ENCODE data around the gene KLF6.

Gene KLF6

GRCh38 chr10:3811291-3811870 lies 26.4 kb upstream of the KLF6 start:
- DNase-seq (ENCODE audit: low read depth in 2 of 2, low spot score in 1 of 2) = no peak

- no peak for DNase-seq (ENCODE audit: low read depth in 2 of 2, low spot score in 1 of 2)
Observed at GRCh38 chr10:3808689-3809199, 23.7 kb upstream of the KLF6 start.

GRCh38 chr10:3807928-3808496 lies 23.0 kb upstream of the KLF6 start:
- no peak for DNase-seq (ENCODE audit: low read depth in 2 of 2, low spot score in 1 of 2)

- no peak for DNase-seq (ENCODE audit: low read depth in 2 of 2, low spot score in 1 of 2)
Observed at GRCh38 chr10:3807211-3807927, 22.4 kb upstream of the KLF6 start.

GRCh38 chr10:3806603-3807002 lies 21.6 kb upstream of the KLF6 start:
- no peak for DNase-seq (ENCODE audit: low read depth in 2 of 2, low spot score in 1 of 2)

- DNase-seq (ENCODE audit: low read depth in 2 of 2, low spot score in 1 of 2) = no peak
Observed at GRCh38 chr10:3805791-3806461, 20.9 kb upstream of the KLF6 start.

GRCh38 chr10:3805201-3805790 lies 20.3 kb upstream of the KLF6 start:
- DNase-seq (ENCODE audit: low read depth in 2 of 2, low spot score in 1 of 2) = no peak

GRCh38 chr10:3803927-3804741 lies 19.1 kb upstream of the KLF6 start:
- DNase-seq (ENCODE audit: low read depth in 2 of 2, low spot score in 1 of 2) = no peak

GRCh38 chr10:3803295-3803926 lies 18.4 kb upstream of the KLF6 start:
- DNase-seq (ENCODE audit: low read depth in 2 of 2, low spot score in 1 of 2) = no peak

GRCh38 chr10:3802526-3803265 lies 17.7 kb upstream of the KLF6 start:
- DNase-seq (ENCODE audit: low read depth in 2 of 2, low spot score in 1 of 2) = no peak

GRCh38 chr10:3801558-3802192 lies 16.7 kb upstream of the KLF6 start:
- no peak for DNase-seq (ENCODE audit: low read depth in 2 of 2, low spot score in 1 of 2)

- no peak for DNase-seq (ENCODE audit: low read depth in 2 of 2, low spot score in 1 of 2)
Observed at GRCh38 chr10:3800586-3800985, 15.6 kb upstream of the KLF6 start.

- no peak for DNase-seq (ENCODE audit: low read depth in 2 of 2, low spot score in 1 of 2)
Observed at GRCh38 chr10:3797750-3798149, 12.7 kb upstream of the KLF6 start.

- no peak for DNase-seq (ENCODE audit: low read depth in 2 of 2, low spot score in 1 of 2)
Observed at GRCh38 chr10:3793553-3793952, 8.5 kb upstream of the KLF6 start.

- no peak for DNase-seq (ENCODE audit: low read depth in 2 of 2, low spot score in 1 of 2)
Observed at GRCh38 chr10:3792710-3793219, 7.8 kb upstream of the KLF6 start.

GRCh38 chr10:3791974-3792633 lies 7.1 kb upstream of the KLF6 start:
- no peak for DNase-seq (ENCODE audit: low read depth in 2 of 2, low spot score in 1 of 2)

- DNase-seq (ENCODE audit: low read depth in 2 of 2, low spot score in 1 of 2) = no peak
Observed at GRCh38 chr10:3790858-3791257, 5.8 kb upstream of the KLF6 start.

- no peak for DNase-seq (ENCODE audit: low read depth in 2 of 2, low spot score in 1 of 2)
Observed at GRCh38 chr10:3790272-3790671, 5.3 kb upstream of the KLF6 start.

All from stimulated activated CD8-positive, alpha-beta memory T cell treated with anti-CD3 and anti-CD28 coated beads, Interleukin-4, amount 100 ng/mL, for 4 hours (primary cell).